OCI-LY7 (cell line): ENCODE results near the gene PIGS. TPM values are rescaled to one million over a fixed set of nuclear protein-coding genes. Genes with fewer than 3 reads are reported as not detected.

Experiments used
- BruUV-seq: library from RNA; stranded (reverse); fragments of 400-500 nt; replicated peaks from 2 replicates; lab custom pipeline; 2021; lab: Mats Ljungman, UMichigan
- CTCF ChIA-PET: fragments of 300-600 bp; sonication (Branson Sonifier 250); formaldehyde crosslinking; loops from one replicate; lab custom pipeline; 2022; ENCODE audit warnings: antibody characterized with exemption; ENCODE audit not compliant: unreplicated experiment; lab: Charles Lee
- POLR2A ChIA-PET: fragments of 300-600 bp; sonication (Branson Sonifier 250); formaldehyde crosslinking; loops from one replicate; lab custom pipeline; 2022; ENCODE audit warnings: antibody characterized with exemption; lab: Charles Lee
- DNase-seq: peaks from one replicate; pipeline ENCODE4 v3.0.0-alpha.2; 2015; ENCODE audit warnings: low spot score
- H2AFZ ChIP-seq: fragments of 200-600 bp; sonication (generic), shearing (Covaris generic); 2 replicates; pipeline ENCODE4 v1.6.1; 2014; ENCODE audit warnings: mild to moderate bottlenecking, antibody characterized with exemption, low read length, moderate library complexity
- H3K27ac ChIP-seq: fragments of 200-600 bp; sonication (generic); 2 replicates; pipeline ENCODE4 v1.5.1; 2014; ENCODE audit warnings: mixed run types, low read depth, mild to moderate bottlenecking, moderate library complexity, low read length, inconsistent platforms; ENCODE audit not compliant: poor library complexity, severe bottlenecking
- H3K36me3 ChIP-seq: fragments of 200-600 bp; sonication (generic); 2 replicates; pipeline ENCODE4 v1.6.1; 2014; ENCODE audit warnings: mild to moderate bottlenecking, antibody characterized with exemption, low read length, moderate library complexity, mixed read lengths; ENCODE audit not compliant: insufficient read depth
- H3K4me1 ChIP-seq: fragments of 200-600 bp; sonication (generic); 2 replicates; pipeline ENCODE4 v1.5.1; 2014; ENCODE audit warnings: mild to moderate bottlenecking, low read length; ENCODE audit not compliant: insufficient read depth, poor library complexity, severe bottlenecking
- H3K4me2 ChIP-seq: fragments of 200-600 bp; sonication (generic); 2 replicates; pipeline ENCODE4 v1.6.1; 2014; ENCODE audit warnings: mild to moderate bottlenecking, low read length
- H3K4me3 ChIP-seq: fragments of 200-600 bp; sonication (generic); 2 replicates; pipeline ENCODE4 v1.5.1; 2014; ENCODE audit warnings: mild to moderate bottlenecking, low read depth, low read length; ENCODE audit not compliant: poor library complexity, severe bottlenecking
- H3K79me2 ChIP-seq: fragments of 200-600 bp; sonication (generic); 2 replicates; pipeline ENCODE4 v1.6.1; 2016; ENCODE audit warnings: low read depth, mild to moderate bottlenecking, low read length, moderate library complexity, mixed read lengths; ENCODE audit not compliant: insufficient read depth
- H3K9me2 ChIP-seq: fragments of 200-600 bp; sonication (generic); 2 replicates; pipeline ENCODE4 v1.6.1; 2016; ENCODE audit warnings: mild to moderate bottlenecking, low read length, mixed read lengths; ENCODE audit not compliant: insufficient read depth
- H3K9me3 ChIP-seq: fragments of 200-600 bp; sonication (generic); 2 replicates; pipeline ENCODE4 v1.6.1; 2014; ENCODE audit warnings: mild to moderate bottlenecking, mixed run types, low read length, mixed read lengths
- H4K20me1 ChIP-seq: fragments of 200-600 bp; sonication (generic); 2 replicates; pipeline ENCODE4 v1.6.1; 2014; ENCODE audit warnings: mild to moderate bottlenecking, antibody characterized with exemption, low read length, moderate library complexity, mixed read lengths; ENCODE audit not compliant: insufficient read depth
- CTCF ChIP-seq: fragments of 200-600 bp; sonication (generic); conservative IDR thresholded peaks from 2 replicates; pipeline ENCODE4 v1.5.1; 2014; ENCODE audit warnings: mild to moderate bottlenecking, antibody characterized with exemption, low read length, moderate library complexity, mixed read lengths
- EZH2phosphoT487 ChIP-seq: fragments of 200-600 bp; sonication (generic); IDR thresholded peaks from 2 replicates; pipeline ENCODE4 v1.6.1; 2018; ENCODE audit warnings: low read depth, borderline replicate concordance, mild to moderate bottlenecking, mixed run types, antibody characterized with exemption, low read length, moderate library complexity, mixed read lengths
- intact Hi-C: fragments of 100-400 bp; cut with micrococcal nuclease; formaldehyde crosslinking; loops from one replicate; pipeline ENCODE4 v1.10.0; 2022; ENCODE audit not compliant: unreplicated experiment
- total RNA-seq, 2 experiments: library from RNA; depleted of rRNA in 1 of 2; stranded (reverse); fragments of >200 nt in 1 of 2; shearing (Covaris generic) in 1 of 2; gene quantifications; 2 replicates each; pipeline ENCODE4 v1.2.3, GENCODE V29; 2014 to 2022

Gene PIGS
- total RNA-seq, 2 experiments from 2014 or later = 13.9 to 34.0 TPM

GRCh38 chr17:28598799-28599310, 27.5 kb upstream of the PIGS start, which contains the start of gene SPAG5:
Gene SPAG5, minus strand, starts transcription at chr17:28599025. Its CDS starts 79 bp downstream, at chr17:28598946.
- no peak for TF ChIP-seq EZH2phosphoT487
- TF ChIP-seq CTCF = no peak
- Histone ChIP-seq H3K79me2 (peaks cover 35% of the 10 kb centered on the region), H2AFZ (peak within 1 kb of the TSS; percentile 66), H3K4me3 (peak within 1 kb of the TSS; percentile 82), H3K4me1 (peaks cover 23% of the 10 kb centered on the region), H3K9me2 (no peaks in the 10 kb centered on the region), H3K27ac (peak within 1 kb of the TSS; percentile 73), H3K4me2 (peak within 1 kb of the TSS; percentile 93), H4K20me1 (no peaks in the 10 kb centered on the region), H3K36me3 (peaks cover 43% of the 10 kb centered on the region), H3K9me3 (no peaks in the 10 kb centered on the region)
- ChIA-PET CTCF (interaction anchor here (0.7 to 1.0 kb wide), 2 partner anchors 22 to 51 kb away, joined by 3 read pairs; partner anchors contain the start of gene ALDOC), POLR2A (interaction anchor here (0.9 to 1.9 kb wide), 5 partner anchors 12 to 27 kb away, joined by 3 to 12 read pairs (median 7); partner anchors contain the start of genes ALDOC and PIGS)
- peak; percentile 96 for DNase-seq
- intact Hi-C loops = loop anchor here (2.0 kb wide), 1 partner anchor 28 kb away; the partner anchor contains the start of gene PIGS
- no TSS peak for BruUV-seq

GRCh38 chr17:28598389-28598788, 27.1 kb upstream of the PIGS start:
- Histone ChIP-seq H3K4me1 (peaks cover 23% of the 10 kb centered on the region), H3K4me2 (peak overlapping the region; percentile 93), H3K79me2 (peaks cover 39% of the 10 kb centered on the region), H2AFZ (peak overlapping the region; percentile 41; the same call in 1 of the 2 replicates), H4K20me1 (no peaks in the 10 kb centered on the region), H3K27ac (peak overlapping the region; percentile 73), H3K9me3 (no peaks in the 10 kb centered on the region), H3K4me3 (peak overlapping the region; percentile 82), H3K36me3 (peaks cover 47% of the 10 kb centered on the region), H3K9me2 (no peaks in the 10 kb centered on the region)
- intact Hi-C loops = loop anchor here (2.0 kb wide), 1 partner anchor 28 kb away; the partner anchor contains the start of gene PIGS
- CTCF ChIA-PET = interaction anchor here (0.7 to 1.0 kb wide), 2 partner anchors 21 to 50 kb away, joined by 3 read pairs; partner anchors contain the start of gene ALDOC
- TF ChIP-seq CTCF = no peak
- no peak for TF ChIP-seq EZH2phosphoT487
- POLR2A ChIA-PET = interaction anchor here (0.8 to 1.7 kb wide), 8 partner anchors 10 to 63 kb away, joined by 3 to 12 read pairs (median 3); partner anchors contain the start of gene PIGS
- TSS peak; percentile 67 for BruUV-seq
- DNase-seq = peak; percentile 20
